ENCODE measurements around the gene ITSN1. TPM values are rescaled to one million over a fixed set of nuclear protein-coding genes. Genes with fewer than 3 reads are reported as not detected.
A peak's percentile ranks its signal among the peaks of the same experiment; 100 is the strongest.

The ITSN1 gene
- polyA plus RNA-seq, 1 donor from 2014 or later = 35.1 TPM

DNA sequence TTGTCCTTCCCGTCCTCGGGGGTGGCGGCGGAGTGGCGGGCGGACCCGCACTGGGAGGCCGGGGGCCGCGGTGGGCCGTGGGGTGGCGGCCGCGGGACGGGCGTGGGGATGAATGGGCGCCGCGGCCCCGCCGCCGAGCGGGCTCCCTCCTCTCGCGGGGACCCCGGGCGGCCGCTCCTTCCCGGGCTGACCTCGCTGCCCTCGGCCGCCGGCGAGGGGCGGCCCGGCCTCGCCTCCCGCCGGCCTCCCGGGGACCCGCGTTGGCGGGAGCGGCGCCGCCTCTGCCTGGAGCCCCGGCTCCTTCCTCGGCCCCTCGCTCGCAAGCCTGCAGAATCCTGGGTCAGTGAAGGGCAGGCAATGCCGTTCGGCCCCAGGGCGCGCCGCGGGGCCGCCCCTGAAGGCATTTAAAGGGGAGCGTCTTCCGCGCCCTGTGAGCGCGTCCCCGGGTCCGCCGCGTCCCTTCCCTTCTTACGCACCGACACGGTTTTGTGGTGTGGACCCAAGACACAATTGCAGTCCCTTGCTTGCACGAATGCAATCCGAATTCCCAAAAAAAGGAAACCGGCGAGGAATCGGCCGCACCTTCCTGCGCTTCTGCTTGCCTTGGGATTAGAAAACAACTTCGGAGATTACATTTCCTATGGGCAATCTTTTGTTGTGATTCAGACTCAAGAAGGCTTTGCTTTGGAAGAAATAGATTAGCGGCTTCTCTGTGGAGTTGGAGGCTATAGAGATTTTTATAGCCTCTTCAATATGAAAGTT, 776 bp downstream of the ITSN1 start:
- peak overlapping the region; percentile 29 for H2AFZ ChIP-seq (ENCODE audit: low read depth, low read length)
- H3K9me2 ChIP-seq (ENCODE audit: insufficient read depth, low read length) = no peaks in the 10 kb centered on the region
- peak overlapping the region; percentile 77 for H3K4me3 ChIP-seq (ENCODE audit: low read length)
- peaks cover 75% of the 10 kb centered on the region for H3K79me2 ChIP-seq (replicated peaks; ENCODE audit: insufficient read depth, low read length)
- no peaks in the 10 kb centered on the region for H3F3A ChIP-seq (ENCODE audit: insufficient read depth, low read length, poor library complexity, severe bottlenecking)
- peaks cover 6% of the 10 kb centered on the region for H3K36me3 ChIP-seq (ENCODE audit: insufficient read depth, low read length)
- no peaks in the 10 kb centered on the region for H3K27me3 ChIP-seq (ENCODE audit: insufficient read depth, low read depth, low read length)
- peak overlapping the region; percentile 84 for H3K9ac ChIP-seq (ENCODE audit: low read length)
- H3K27ac ChIP-seq (ENCODE audit: low read length) = peak overlapping the region; percentile 85
- H3K4me2 ChIP-seq (ENCODE audit: low read length) = peak overlapping the region; percentile 57
- no peaks in the 10 kb centered on the region for H4K20me1 ChIP-seq (ENCODE audit: insufficient read depth)
- TF ChIP-seq POLR2AphosphoS5 (IDR thresholded peaks at IDR 0.05) (no peak), RAD21 (conservative IDR thresholded peaks at IDR 0.05) (no peak), TAF1 (IDR thresholded peaks at IDR 0.05; ENCODE audit: low read depth) (no peak), EP300 (conservative IDR thresholded peaks at IDR 0.05; ENCODE audit: poor library complexity, severe bottlenecking) (no peak), EZH2 (IDR thresholded peaks at IDR 0.05; ENCODE audit: borderline replicate concordance, insufficient read depth, low read length, poor library complexity, severe bottlenecking) (no peak), REST (IDR thresholded peaks at IDR 0.05; ENCODE audit: borderline replicate concordance) (no peak), SMC3 (conservative IDR thresholded peaks at IDR 0.05; ENCODE audit: poor library complexity) (no peak), MXI1 (conservative IDR thresholded peaks at IDR 0.05; ENCODE audit: poor library complexity, severe bottlenecking) (no peak), CTCF (IDR thresholded peaks at IDR 0.05; ENCODE audit: poor library complexity, severe bottlenecking) (no peak)
- H3K9me3 ChIP-seq (ENCODE audit: low read length) = no peaks in the 10 kb centered on the region

DNA sequence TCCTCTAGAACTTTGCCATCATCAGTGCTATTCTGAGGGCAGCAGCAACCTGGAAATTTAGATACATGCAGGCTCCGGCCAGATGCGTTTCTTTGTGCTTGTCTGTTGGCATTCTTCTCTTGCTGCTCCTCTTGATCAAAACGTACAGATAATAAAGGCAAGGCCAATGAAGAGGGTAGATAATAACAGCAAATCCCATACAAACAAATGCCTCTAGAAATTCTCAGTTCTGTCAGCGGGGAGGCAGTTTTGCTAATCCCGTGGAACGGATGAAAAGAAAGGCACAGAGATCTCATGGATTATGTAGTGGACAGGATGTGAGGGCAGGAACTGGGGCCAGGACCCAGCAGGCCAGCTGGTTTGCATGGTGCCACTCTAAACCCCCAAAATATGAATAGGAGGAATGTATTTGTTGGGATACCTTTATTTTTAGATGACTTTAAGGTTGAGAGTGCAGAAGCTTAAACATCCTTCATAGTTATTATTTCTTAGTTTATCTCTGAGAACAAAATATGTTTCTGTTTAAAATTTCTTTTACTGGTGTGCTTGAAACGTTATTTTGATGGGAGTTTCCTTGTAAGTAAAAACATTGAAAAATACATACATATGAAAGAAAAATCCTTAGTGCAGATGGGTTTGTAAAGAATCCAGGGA, 1.5 kb downstream of the ITSN1 start:
- H3K4me2 ChIP-seq (ENCODE audit: low read length) = peak overlapping the region; percentile 57
- H3K4me3 ChIP-seq (ENCODE audit: low read length) = peak overlapping the region; percentile 77
- H3F3A ChIP-seq (ENCODE audit: insufficient read depth, low read length, poor library complexity, severe bottlenecking) = no peaks in the 10 kb centered on the region
- peak overlapping the region; percentile 29 for H2AFZ ChIP-seq (ENCODE audit: low read depth, low read length)
- no peaks in the 10 kb centered on the region for H3K9me2 ChIP-seq (ENCODE audit: insufficient read depth, low read length)
- H3K79me2 ChIP-seq (replicated peaks; ENCODE audit: insufficient read depth, low read length) = peaks cover 76% of the 10 kb centered on the region
- peak overlapping the region; percentile 84 for H3K9ac ChIP-seq (ENCODE audit: low read length)
- no peaks in the 10 kb centered on the region for H4K20me1 ChIP-seq (ENCODE audit: insufficient read depth)
- peak; percentile 32 for TF ChIP-seq RAD21 (conservative IDR thresholded peaks at IDR 0.05)
- no peak for TF ChIP-seq EP300 (conservative IDR thresholded peaks at IDR 0.05; ENCODE audit: poor library complexity, severe bottlenecking)
- no peaks in the 10 kb centered on the region for H3K9me3 ChIP-seq (ENCODE audit: low read length)
- no peaks in the 10 kb centered on the region for H3K27me3 ChIP-seq (ENCODE audit: insufficient read depth, low read depth, low read length)
- H3K36me3 ChIP-seq (ENCODE audit: insufficient read depth, low read length) = peaks cover under 1% of the 10 kb centered on the region
- H3K27ac ChIP-seq (ENCODE audit: low read length) = peak overlapping the region; percentile 85
